ENCODE measurements around the gene CERS4.
"Not testable (repeated sequence)": the region's sequence is repeated elsewhere in the genome, so short reads cannot be mapped to it uniquely, and the experiment has no call there.

Gene CERS4

DNA sequence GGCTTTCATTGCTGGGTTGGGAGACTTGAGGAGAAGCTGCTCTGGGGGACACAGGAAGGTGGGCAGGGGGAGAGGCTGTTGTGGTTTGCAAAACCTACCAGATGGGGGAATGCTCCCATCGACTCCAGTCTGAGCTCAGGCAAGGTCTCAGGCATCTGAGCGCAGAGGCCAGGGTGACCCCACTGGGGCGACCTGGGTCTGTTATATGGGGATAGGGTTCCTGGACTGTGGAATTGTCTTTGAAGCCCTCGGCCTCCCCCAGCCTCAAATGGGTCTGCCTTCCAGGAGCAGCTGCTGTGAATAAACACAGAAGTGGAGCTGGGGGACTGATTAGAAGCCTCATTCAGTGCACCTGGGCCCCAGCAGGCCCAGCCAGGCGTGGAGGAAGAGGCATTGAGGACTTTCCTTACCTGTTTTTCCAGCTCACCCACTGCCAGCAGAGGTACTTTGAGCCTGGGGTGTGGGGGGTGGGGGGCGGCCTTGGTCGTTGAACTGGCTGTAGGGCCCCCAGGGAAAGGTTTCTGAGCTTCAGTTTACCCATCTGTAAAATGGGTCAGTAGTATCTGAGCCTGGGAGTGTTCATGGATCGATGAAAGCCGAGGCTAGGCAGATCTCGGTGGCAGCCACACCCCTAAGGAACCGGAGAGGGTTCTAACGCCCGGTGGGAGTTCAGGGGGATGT lies 1.4 kb downstream of the CERS4 start:
- no peak for DNase-seq

DNA sequence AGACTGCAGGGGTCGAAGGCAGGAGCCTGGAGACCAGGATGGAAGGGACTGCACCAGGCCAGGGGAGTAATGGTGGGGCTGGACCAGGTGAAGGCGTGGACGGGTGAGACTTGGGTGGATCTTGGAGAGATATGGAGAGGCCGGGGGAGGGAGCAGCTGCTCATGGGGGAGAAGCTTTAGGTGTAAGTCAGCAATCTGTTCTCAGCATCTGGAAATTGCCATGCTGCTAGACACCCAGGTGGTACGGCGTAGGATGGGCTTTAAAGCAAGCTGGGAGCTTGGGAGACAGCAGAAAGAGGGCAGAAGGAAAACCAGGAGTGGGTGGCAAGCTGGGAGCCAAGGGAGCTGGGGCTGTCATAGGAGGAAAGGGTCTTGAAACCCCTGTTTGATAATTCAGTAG lies 3.0 kb downstream of the CERS4 start:
- no peak for DNase-seq

DNA sequence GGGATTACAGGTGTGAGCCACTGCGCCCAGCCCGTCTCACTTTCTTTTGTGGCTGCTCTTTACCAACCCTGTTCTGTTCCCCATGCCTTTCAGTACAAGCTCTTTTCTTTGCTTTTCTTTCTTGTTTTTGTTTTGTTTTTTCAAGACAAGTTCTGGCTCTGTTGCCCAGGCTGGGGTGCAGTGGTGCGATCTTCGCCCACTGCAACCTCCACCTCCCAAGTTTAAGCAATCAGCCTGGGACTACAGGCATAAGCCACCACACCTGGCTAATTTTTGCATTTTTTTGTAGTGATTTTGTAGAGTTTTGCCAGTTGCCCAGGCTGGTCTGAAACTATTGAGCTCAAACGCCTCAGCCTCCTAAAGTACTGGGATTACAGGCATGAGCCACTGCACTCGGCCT lies 3.7 kb downstream of the CERS4 start:
- DNase-seq = no peak

DNA sequence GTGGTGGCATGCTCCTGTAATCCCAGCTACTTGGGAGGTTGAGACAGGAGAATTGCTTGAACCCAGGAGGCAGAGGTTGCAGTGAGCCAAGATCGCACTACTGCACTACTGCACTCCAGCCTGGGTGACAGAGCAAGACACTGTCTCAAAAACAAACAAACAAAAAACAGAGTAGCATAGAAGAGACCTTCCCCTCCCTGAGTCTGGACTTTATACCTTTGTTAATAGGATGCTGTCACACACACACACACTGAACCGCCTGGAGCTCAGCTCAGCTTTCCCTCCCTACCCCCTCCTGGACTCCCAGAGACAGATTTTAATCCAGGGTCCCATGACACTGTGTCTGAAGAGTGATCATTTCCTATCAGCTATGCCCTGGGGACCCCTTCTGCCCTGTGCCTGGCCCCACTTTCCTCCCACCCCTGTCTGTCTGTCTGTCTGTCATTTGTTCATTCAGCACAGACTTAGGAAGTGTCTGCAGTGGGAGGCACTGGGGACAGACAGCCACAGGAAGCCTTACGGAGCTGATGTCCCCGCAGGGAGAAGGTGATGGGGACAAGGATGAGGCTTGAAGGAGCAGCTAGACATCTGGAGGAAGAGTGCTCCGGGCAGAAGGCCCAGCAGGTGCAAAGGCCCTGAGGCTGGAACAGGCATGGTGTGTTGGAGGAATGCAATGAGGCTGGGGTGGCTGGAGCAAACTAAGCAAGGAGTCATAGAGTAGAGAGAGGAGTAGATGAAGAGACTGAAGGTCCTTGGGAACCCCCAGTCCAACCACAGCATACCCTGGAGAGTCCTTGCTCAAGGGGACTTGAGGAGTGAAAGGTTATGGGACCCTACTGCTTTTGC lies 4.9 kb downstream of the CERS4 start:
- DNase-seq = no peak

DNA sequence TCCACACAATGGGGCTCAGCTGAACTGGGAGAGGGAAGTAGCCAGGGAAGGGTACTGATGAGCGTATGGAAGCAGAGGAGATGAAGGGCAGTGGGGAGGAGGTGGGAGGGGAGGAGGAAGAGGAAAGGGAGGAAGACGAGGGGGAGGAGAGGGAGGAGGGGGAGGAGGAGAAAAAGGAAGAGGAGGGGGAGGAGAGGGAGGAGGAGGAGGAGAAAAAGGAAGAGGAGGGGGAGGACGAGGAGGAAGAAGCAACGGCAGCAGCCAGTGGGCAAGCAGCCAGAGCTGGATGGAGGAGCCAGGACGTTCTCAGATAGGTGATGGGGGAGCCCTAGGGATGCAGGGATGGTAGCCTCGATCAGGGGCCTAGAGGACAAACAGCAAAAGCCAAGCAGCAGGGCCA lies 5.6 kb downstream of the CERS4 start:
- no peak for DNase-seq

DNA sequence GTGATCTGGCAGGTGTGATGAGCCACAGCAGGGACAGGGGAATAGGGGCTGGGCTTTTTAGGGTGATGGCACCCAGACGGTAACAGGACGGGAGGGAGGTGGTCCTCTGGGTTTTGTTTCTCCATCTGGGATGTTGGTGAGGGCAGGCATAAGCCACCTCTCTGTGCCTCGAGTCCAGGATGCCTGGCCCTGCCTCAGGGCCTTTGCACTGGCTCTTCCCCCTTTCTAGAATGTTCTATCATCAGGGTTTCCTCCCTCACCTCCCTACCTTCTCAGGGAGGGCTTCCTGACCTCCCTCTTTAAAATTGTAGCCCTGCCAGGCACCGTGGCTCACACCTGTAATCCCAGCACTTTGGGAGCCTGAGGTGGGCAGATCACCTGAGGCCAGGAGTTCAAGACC lies 6.6 kb downstream of the CERS4 start:
- no peak for DNase-seq

DNA sequence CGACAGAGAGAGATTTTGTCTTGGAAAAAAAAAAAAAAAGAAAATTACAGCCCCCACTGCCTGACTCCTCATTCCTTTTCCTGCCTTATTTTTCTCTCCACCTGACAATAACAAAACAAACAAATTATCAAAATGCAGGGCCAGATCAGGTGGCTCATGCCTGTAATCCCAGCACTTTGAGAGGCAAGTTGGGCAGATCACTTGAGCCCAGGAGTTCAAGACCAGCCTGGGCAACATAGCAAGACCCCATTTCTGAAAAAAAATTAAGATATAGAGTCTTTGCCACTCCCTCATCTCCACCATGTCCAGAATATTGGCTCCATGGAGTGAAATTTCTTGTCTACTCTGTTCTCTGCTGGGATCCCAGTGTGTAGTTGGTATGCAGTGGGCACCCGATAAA lies 7.2 kb downstream of the CERS4 start:
- no peak for DNase-seq

DNA sequence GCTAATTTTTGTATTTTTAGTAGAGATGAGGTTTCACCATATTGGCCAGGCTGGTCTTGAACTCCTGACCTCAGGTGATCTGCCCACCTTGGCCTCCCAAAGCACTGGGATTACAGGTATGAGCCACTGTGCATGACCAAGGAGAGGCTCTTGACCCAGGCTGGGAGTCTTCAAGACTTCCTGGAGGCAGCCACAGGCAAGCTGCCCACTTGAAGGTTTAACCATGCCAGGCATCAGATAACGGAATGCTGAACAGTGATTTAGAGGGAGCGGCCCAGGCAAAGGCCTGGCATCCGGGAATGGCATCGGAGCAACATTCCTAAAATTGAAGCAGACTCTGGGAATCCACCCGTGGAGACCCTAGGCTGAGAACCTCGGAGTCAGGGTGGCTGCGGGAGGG lies 9.0 kb downstream of the CERS4 start:
- not testable (repeated sequence) for DNase-seq

DNA sequence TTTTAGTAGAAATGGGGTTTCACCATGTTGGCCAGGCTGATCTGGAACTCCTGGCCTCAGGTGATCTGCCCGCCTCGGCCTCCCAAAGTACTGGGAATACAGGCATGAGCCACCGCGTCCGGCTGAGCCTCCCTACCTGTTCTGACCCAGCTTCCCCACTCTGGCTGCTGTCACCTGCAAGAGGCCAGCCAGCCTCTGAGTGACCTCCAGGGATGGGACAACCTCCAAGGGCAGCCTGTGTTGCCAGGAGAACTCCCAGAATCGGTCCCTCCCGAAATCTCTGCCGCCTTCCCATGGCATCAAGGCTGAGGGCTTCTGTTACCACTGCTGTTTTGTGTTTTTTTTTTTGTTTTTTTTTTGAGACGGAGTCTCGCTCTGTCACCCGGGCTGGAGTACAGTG lies 11.3 kb downstream of the CERS4 start:
- no peak for DNase-seq

DNA sequence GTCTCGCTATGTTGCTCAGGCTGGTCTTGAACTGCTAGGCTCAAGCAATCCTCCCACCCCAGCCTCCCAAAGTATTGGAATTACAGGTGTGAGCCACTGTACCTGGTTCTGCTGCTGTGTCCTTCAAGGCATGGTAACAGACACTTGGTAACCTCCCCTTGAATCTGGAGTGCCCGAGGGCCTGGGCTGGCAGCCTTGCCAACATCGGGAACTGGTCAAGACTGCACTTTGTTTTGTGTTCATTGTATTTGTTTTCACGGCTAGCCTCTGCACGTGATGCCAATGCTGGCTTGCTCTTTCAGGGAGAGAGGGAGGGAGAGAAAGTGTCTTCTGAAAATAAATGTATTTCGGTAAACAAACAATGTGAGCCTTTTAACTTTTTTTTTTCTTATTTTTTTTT lies 12.0 kb downstream of the CERS4 start:
- no peak for DNase-seq

DNA sequence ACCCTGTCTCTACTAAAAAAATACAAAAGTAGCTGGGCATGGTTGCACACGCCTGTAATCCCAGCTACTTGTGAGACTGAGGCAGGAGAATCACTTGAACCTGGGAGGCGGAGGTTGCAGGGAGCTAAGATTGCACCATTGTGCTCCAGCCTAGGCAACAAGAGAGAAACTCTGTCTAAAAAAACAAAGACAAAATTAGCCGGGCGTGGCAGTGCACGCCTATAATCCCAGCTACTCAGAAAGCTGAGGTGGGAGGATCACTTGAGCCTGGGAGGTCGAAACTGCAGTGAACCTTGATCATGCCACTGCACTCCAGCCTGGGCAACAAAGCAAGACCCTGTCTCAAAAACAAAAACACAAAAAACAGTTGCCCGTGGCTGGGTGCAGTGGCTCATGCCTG lies 14.3 kb downstream of the CERS4 start:
- not testable (repeated sequence) for DNase-seq

DNA sequence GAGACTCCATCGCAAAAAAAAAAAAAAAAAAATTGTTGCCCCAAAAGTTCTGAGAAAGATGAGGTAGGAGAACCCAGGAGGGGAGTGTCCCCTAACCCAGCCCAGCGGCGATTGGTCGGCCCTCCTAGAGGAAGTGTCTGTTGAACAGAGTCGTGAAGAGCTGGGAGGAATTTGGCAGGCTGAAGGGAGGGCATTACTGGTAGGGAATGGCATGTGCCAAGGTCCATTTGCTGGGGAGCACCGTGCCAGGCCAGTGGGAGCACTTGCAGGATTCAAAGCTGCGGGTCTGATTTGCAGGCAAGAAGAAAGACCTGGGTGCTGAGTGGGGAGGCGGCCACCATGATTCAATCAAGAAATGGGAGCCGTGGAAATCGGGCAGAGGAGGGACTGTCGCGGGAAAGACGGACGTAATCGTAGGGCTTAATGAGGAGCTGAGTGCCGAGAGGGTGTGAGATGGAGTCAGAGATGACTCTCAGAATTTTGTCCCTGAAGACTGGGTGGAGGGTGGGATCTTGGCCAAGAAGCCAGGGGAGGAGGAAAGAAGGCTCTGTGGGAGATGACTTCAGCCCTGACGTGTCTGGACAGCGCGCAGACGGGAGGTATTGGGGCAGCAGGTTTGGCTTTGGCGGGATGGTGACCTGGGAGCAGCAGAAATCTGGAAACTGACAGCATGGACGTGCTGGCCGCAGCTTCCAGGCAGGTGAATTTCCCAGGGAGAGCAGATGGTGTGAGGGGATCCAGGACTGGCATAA lies 15.4 kb downstream of the CERS4 start:
- DNase-seq = no peak

DNA sequence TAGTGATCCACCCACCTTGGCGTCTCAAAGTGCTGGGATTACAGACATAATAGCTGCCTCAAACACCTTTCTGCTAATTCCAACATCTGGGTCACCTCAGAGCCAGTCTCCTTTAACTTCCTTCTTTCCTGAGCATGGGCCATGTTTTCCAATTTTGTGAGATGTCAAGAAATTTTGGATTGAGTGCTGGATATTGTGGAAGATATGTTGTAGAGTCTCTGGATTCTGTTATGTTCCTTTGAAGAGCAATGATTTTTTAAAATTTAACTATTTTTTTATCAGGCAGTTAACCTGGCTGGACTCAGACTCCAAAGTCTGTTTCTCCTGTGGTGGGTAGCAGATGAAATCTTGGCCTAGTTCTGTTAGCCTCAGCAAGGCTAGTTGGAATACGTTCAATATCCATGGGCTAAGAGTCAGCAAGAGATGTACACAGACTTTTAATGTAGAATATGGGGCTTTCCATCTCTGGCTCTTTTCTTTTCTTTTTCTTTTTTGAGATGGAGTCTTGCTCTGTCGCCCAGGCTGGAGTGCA lies 22.0 kb downstream of the CERS4 start:
- no peak for DNase-seq

DNA sequence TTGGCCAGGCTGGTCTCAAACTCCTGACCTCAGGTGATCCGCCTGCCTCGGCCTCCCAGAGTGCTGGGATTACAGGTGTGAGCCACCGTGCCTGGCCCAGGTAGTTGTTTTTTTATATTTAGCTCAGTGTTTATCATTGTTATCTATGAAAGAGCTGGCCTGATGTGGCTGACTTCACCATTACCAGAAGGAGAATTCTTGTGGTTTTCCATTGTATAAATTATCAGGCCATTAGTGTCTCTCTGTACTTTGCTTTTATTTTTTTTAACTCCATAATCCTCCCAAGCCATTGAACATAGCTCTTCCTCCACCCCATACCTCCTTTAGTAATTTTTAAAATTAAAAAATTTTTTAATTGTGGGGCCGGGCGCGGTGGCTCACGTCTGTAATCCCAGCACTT lies 24.2 kb downstream of the CERS4 start:
- DNase-seq = no peak

DNA sequence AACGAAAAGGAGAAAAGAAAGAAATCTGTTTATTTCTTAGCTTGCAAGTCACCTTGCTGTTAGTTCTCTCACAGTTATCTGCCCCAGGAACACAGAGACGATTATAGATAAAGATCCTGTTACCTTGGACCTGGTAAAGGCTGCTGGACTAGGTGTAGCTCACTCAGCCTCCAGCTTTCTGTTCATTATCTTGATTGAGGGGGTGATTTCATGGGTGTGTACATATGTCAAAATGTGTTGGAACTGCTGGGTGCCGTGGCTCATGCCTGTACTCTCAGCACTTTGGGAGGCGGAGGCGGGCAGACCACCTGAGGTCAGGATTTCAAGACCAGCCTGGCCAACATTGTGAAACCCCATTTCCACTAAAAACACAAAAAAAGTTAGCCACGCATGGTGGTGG lies 27.9 kb downstream of the CERS4 start:
- DNase-seq = no peak

DNA sequence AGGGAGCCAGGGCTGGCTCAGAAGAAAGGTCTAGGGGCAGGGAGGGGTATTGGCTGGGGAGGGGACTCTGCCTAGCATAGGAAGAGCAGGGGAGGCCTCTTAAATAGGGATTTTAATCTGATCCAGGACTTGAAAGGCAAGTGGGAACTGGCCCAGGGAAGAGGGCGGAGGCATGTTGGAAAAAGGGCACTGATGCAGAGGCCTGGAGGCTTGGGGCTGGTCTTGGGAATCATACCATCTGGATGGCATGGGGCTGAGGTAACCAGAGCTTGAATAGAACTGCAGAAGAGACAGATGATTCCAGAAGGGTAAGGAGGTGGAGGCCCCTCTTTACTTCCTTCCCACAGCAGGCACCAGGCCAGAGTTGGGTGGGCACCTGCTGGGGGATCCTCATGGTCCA lies 29.1 kb downstream of the CERS4 start:
- no peak for DNase-seq

DNA sequence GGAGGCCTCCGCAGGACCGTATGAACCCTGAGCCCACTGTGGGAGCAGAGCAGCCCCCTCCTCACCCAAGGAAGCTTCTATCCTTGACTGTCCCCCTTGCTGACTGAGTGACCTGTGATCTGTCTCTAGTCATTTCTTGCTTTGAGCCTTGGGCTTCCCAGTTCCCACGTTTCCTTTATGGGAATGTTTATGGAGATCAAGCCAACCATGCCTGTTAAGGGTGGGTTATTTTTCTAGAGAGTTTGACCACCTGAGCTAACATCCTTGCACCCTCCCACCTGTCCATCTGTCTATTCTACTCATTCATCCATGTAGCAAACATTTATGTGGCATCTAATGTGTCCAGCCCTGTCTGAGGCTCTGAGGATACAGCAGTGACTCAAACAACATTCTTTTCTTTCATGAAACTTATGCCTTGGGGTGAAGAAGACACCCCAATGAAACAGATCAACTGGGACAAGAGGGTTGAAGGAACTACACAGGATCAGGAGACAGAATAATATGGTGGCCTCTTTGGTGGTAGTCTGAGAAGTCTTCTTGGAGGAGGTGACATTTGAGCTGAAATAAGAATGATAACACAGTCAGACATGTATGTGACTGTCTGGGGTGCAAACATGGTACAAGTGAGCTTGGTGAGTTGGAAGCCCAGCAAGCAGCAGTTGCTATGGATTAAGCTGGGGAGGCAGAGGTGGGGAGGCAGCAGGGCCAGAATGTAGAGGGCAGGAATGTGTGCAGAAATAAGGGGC lies 30.5 kb downstream of the CERS4 start:
- DNase-seq = no peak

DNA sequence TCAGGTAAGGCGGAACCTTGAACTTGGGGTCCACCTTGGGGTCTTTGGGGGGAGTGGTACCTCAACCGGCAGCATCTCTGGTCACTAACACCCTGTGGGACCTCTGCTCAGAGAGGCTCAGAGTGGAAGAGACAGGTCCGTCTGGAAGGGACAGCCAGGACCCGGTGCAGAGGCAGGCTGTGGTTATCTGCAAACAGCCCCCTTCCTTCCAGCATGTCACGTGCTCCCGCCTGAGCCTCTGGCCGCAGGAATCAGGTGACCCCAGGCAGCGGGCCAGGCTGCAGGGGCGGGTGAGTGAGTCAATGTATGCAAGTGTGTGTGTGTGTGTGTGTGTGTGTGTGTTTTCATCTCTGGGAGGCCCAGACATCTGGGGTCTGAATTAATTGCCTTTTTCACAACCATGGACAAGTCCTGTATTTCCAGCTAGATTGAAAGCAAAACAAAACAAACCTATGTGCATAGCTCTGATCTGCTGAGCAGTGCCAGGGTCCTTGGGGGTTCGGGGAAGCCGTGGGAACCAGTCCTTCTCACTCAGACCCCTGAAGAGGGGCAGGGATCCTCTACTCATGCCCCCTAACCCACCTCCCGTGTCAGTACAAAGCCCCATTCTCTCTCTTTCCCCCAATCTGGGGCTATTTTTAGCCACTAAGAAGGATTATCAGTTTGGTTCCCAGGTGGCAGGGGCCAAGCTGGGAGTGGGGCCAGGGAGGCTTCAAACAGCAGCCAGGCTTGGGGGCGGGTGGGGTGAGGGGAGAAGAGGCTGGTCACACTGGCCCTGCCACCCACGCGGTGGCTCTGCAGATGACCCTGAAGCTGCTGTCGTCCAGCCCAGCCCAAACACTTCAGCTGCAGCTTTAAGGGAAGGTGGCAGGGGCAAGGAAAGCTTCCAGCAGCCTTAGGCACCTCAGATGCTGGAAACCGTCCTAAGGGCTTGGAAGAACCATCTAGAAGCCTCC lies 31.4 kb downstream of the CERS4 start:
- no peak for DNase-seq

DNA sequence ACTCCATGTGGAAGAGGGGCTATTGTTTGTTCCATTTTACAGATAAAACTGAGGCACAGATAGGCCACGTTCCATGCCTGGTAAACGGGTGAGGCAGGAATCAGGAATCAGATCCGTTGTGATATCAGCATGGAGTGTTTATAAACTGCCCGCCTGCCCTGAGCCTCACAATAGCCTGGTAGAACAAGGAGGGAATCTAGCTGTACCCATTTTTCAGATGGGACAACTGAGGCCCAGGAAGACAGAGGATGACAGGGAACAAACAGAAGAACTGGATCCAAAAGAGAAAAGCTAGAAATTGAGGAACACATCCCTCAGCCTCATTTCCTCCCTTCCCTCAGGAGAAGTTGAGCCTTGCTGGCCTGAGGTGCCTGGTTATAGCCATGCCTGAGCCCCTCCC lies 32.5 kb downstream of the CERS4 start:
- DNase-seq = no peak

DNA sequence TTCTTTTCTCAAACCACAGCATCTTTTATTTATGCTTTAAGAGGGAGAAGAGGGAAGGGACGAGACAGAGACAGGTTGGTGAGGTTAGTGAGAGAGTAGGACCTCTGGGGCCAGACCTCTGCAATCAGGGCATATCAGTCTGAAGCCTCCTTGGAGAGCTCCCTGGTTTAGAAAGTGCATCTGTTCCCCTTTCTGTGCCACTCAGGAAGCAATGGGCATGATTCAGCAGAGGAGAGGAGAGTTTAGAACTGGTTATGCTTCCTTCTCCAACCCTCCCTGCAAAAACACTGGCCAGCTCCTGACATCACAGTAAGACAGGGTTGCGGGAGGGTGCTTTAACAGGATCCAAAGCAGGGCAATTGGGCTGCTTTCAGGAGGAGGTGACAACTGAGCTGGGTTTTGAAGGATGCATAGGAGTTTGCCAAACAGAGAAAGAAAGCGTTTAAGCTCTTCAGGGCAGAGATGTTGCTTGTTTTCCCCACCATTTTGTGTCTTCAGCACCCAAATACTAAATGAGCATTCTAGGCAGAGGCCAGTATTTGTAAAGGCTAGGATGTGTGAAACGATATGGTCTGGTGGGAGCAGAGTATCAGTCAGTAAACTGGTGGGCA lies 33.1 kb downstream of the CERS4 start:
- no peak for DNase-seq

DNA sequence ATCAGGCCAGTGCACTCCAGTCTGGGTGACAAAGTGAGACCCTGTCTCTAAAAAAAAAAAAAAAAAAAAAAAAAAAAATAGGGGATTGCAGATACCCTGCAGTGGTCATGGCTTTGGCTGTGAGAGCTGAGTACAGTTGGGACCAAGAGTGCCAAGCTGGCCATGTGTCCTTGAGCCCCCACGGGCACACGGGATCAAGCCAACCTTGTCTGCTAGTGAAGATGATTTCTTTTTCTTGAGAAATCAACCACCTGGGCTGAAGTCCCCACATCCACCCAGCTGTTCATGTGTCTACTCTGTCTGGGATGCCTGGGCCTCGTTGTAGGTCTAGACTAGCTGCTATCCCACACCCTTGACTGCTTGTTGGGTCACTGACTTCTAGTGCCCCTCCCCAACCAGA lies 34.0 kb downstream of the CERS4 start:
- no peak for DNase-seq
